GM06990 (cell line): ENCODE results near the gene LRP1B.

Source experiments
- DNase-seq: peaks from one replicate; pipeline ENCODE4 v3.0.0-alpha.2; 2011; ENCODE audit not compliant: insufficient read length; ENCODE audit errors: extremely low read depth
- H3K27me3 ChIP-seq: replicated peaks from 2 replicates; pipeline ENCODE4 v1.6.0; 2011; ENCODE audit warnings: low read length; ENCODE audit not compliant: control insufficient read depth, insufficient read depth
- H3K36me3 ChIP-seq: 2 replicates; pipeline ENCODE4 v1.5.1; 2011; ENCODE audit warnings: low read length; ENCODE audit not compliant: control insufficient read depth, insufficient read depth
- H3K4me3 ChIP-seq: replicated peaks from 2 replicates; pipeline ENCODE4 v1.5.1; 2011; ENCODE audit warnings: low read depth, mild to moderate bottlenecking, control low read depth, low read length
- TF ChIP-seq, protein P1 (sequence below): IDR thresholded peaks from 2 replicates; pipeline ENCODE4 v1.5.1; 2011; ENCODE audit warnings: low read length, control low read depth, mild to moderate bottlenecking, inconsistent platforms; ENCODE audit not compliant: insufficient read depth, poor library complexity, severe bottlenecking

Gene LRP1B

DNA sequence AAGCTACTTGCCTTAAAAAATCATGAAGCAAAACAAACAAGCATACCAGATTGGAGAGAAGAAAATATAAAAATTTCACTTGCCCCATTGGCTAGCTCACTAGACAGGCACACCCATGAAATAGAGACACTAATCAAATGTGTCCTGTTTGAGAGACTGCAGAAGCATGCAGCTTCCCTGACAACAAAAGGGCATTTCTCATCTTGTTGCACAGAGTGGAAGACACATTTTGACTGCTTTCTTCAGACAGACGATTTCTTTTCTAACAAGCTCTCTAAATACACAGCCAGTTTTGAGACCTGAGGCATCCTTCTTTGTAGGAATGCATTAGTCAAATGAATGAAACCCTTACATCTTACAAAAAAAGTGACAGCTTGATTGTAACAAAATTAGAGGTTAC, 1792.0 kb downstream of the LRP1B start:
- TF ChIP-seq, protein P1, sequence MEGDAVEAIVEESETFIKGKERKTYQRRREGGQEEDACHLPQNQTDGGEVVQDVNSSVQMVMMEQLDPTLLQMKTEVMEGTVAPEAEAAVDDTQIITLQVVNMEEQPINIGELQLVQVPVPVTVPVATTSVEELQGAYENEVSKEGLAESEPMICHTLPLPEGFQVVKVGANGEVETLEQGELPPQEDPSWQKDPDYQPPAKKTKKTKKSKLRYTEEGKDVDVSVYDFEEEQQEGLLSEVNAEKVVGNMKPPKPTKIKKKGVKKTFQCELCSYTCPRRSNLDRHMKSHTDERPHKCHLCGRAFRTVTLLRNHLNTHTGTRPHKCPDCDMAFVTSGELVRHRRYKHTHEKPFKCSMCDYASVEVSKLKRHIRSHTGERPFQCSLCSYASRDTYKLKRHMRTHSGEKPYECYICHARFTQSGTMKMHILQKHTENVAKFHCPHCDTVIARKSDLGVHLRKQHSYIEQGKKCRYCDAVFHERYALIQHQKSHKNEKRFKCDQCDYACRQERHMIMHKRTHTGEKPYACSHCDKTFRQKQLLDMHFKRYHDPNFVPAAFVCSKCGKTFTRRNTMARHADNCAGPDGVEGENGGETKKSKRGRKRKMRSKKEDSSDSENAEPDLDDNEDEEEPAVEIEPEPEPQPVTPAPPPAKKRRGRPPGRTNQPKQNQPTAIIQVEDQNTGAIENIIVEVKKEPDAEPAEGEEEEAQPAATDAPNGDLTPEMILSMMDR, result no peak
- no peaks in the 10 kb centered on the region for H3K36me3 ChIP-seq
- no peak for DNase-seq
- H3K4me3 ChIP-seq, result no peak overlapping the region
- no peaks in the 10 kb centered on the region for H3K27me3 ChIP-seq

DNA sequence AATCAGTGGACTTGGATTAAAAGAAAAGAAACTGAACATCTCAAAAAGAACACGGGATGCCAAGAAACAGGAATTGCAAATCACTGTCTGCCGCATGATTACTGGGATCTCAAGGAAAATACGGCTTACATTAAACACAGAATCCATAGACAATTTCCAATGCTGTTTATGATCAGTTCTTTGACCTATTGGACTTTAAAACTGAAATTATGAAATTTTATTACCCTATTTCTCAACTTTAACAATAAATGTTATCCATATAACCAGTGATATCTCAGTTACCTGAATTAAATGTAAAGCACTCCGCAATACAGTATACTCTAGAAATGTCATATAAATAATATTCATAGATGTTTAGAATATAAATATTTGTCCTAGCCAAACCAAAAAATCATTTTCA, 1793.8 kb downstream of the LRP1B start:
- TF ChIP-seq, protein P1, result no peak
- no peaks in the 10 kb centered on the region for H3K27me3 ChIP-seq
- DNase-seq, result no peak
- H3K36me3 ChIP-seq, result no peaks in the 10 kb centered on the region
- H3K4me3 ChIP-seq, result no peak overlapping the region

DNA sequence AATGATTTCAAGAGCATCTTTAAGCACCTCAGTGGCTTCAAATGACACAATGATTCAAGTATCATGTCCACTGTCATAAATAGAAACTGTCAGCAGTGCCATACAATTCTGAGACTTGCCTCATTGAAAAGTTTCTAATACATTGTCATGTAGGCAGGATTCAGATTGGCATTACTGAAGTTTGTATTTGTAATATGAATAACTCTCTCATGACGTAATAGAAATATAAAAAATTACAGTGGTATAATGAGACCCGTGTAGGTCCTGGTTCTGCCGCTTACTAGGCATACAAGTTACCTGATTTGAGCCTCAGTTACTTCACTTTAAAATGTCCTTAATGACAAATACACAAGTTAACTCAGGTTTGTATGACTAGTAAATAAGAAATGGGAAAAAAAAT, 1814.5 kb downstream of the LRP1B start:
- no peaks in the 10 kb centered on the region for H3K36me3 ChIP-seq
- TF ChIP-seq, protein P1, result no peak
- H3K27me3 ChIP-seq, result no peaks in the 10 kb centered on the region
- DNase-seq, result no peak
- no peak overlapping the region for H3K4me3 ChIP-seq

DNA sequence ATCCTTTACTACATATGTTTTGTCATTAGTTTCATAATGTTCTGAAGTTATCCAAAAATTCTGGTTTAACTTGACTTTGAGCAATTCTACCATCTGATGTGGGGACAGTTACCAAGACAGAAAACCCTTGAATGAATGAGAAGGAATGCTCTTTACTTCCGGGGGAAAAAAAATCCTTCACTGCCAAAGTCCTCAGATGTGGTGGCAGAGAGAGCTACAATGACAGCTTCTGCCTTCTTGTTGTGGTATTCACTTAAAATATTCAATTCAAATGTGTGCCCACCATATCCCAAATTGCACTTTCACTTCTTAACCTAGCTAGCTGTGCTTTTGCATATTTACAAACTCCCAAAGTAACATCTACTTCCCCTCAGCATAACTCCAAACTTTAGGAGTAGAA, 1818.9 kb downstream of the LRP1B start:
- DNase-seq, result no peak
- H3K27me3 ChIP-seq, result no peaks in the 10 kb centered on the region

DNA sequence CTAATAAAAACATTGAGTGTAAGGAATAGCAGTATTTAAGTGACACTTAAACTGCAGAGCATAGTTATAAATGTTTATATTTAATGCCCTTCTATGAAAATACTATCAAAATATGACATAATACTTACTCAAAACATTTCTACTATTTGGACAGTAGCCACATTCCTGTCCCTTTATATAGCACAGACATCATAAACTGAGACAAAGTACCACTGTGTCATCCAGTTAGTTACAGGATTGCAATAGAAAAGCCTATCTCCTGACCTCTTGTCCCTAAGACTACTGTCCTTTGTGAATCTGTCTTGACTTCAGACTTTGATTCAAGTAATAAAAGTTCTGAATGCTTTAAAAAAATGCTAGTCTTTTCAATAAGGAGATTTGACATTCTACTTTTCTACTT, 1822.1 kb downstream of the LRP1B start:
- H3K27me3 ChIP-seq, result no peaks in the 10 kb centered on the region
- no peaks in the 10 kb centered on the region for H3K36me3 ChIP-seq
- DNase-seq, result no peak
- TF ChIP-seq, protein P1, result no peak
- H3K4me3 ChIP-seq, result no peak overlapping the region

More for the DNA sequence above, 1818.9 kb downstream of the LRP1B start:
- TF ChIP-seq, protein P1, result no peak
- Histone ChIP-seq H3K36me3 (no peaks in the 10 kb centered on the region), H3K4me3 (no peak overlapping the region)

DNA sequence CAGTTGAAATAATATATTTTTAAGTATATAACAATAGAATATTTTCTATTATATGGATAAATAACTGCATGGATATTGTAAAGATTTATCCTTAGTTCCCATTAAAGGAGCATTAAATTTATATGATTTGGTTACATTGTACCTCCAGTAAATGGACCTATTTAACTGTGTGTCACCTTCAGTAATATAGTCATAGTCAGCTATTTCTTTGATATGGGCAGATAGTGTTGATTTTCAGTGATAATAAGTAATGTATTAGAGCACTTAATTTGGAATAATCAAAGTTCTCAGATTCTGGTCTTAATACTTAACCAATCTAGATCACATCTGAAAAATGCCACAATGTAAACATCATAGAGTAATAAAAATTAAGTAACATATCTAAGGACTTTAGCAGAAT, 1823.3 kb downstream of the LRP1B start:
- Histone ChIP-seq H3K36me3 (no peaks in the 10 kb centered on the region), H3K4me3 (no peak overlapping the region), H3K27me3 (no peaks in the 10 kb centered on the region)
- no peak for DNase-seq
- TF ChIP-seq, protein P1, result no peak
